Heart right ventricle (tissue), 16 donors: ENCODE data around the gene DOCK4. TPM values are rescaled to one million over a fixed set of nuclear protein-coding genes. Genes with fewer than 3 reads are reported as not detected.
A peak's percentile ranks its signal among the peaks of the same experiment; 100 is the strongest.

ENCODE experiments used
- ATAC-seq, 8 donors: fragments of 200-7000 bp; cut with Tn5 transposase; one replicate each; pipeline ENCODE4 v1.9.1; 2020; ENCODE audit warnings: mild to moderate bottlenecking in 8 of 8, moderate library complexity in 8 of 8, moderate number of reproducible peaks in 1 of 8
- DNase-seq, 2 donors: peaks; one replicate each; pipeline ENCODE4 v3.0.0-alpha.2; 2020
- H3K27ac ChIP-seq, 10 donors: fragments of 200-600 bp; sonication (generic) in 2 of 10; one replicate each; pipeline versions ENCODE4 v1.5.0 to v1.8.0; 2020 to 2022; ENCODE audit warnings: mild to moderate bottlenecking in 3 of 10
- H3K27me3 ChIP-seq, 7 donors: fragments of 200-600 bp; one replicate each; pipeline ENCODE4 v1.8.0; 2021 to 2022; ENCODE audit warnings: mild to moderate bottlenecking in 2 of 7
- H3K36me3 ChIP-seq, 9 donors: fragments of 200-600 bp; sonication (generic) in 1 of 9; one replicate each; pipeline versions ENCODE4 v1.5.0 to v1.8.0; 2020 to 2022; ENCODE audit warnings: mild to moderate bottlenecking in 2 of 9
- H3K4me1 ChIP-seq, 9 donors: fragments of 200-600 bp; sonication (generic) in 1 of 9; one replicate each; pipeline versions ENCODE4 v1.5.0 to v1.8.0; 2020 to 2022; ENCODE audit warnings: mild to moderate bottlenecking in 4 of 9
- H3K4me3 ChIP-seq, 10 donors: fragments of 200-600 bp; sonication (generic) in 2 of 10; one replicate each; pipeline versions ENCODE4 v1.5.0 to v1.8.0; 2020 to 2022; ENCODE audit warnings: mild to moderate bottlenecking in 7 of 10, moderate library complexity in 2 of 10
- H3K9me3 ChIP-seq, 11 donors: fragments of 200-600 bp in 10 of 11; sonication (generic) in 2 of 11; one replicate each; pipeline versions ENCODE4 v1.5.0 to v1.8.0; 2013 to 2022; ENCODE audit warnings: mild to moderate bottlenecking in 2 of 11, control low read depth in 1 of 11, moderate library complexity in 1 of 11
- WGBS, 2 donors: extraction: QIAGEN DNeasy Blood & Tissue Kit; methylation state at CpG; one replicate each; pipeline ENCODE4 v1.1.7; 2013; ENCODE audit warnings: inconsistent platforms in 1 of 2; 5-methylcytosine and 5-hydroxymethylcytosine counted together
- intact Hi-C, 10 donors: fragments of 100-400 bp; cut with DNase I; formaldehyde crosslinking; loops; one replicate each; pipeline versions ENCODE4 v1.11.1 to v1.14.2; 2022
- polyA plus RNA-seq, 2 donors: library from polyadenylated mRNA; stranded (reverse); fragments of 200-250 nt; gene quantifications; one replicate each; pipeline ENCODE4 v1.2.3, GENCODE V29; 2013
- total RNA-seq, 10 donors: library from RNA; stranded (reverse); fragmentation: NEBNext Ultra II Directional in 3 of 10; extraction: Animal tissue kit (Norgen Biotek cat#: 25700) in 3 of 10; gene quantifications; one replicate each; pipeline versions ENCODE4 v1.2.1 to v1.2.4, GENCODE V29; 2021 to 2023
- TF ChIP-seq, protein P1 (sequence below), 9 donors: fragments of 200-600 bp; sonication (generic) in 2 of 9; IDR thresholded peaks; one replicate each; pipeline versions ENCODE4 v1.5.0 to v1.8.0; 2021 to 2022; ENCODE audit warnings: antibody characterized with exemption in 9 of 9, mild to moderate bottlenecking in 5 of 9, moderate library complexity in 1 of 9
- donor health status: Arrhythmogenic right ventricular cardiomyopathy.
- donor health status: ischemic (EF 13 %, LVEDD 7.1; RV severe dilation, severe dysfunction).
- donor health status: healthy with polysubstance abuse.
- donor health status: DM: no; HTN: yes; CAD: no.
- donor health status: DM: no; HTN: no; CAD: no.
- donor health status: ischemic (EF 25% LVEDD 6.9; RV normal size, moderate dysfunction).
- donor health status: ischemic (EF 25% LVEDD 5.7; RV mildly dilated, moderate dysfunction).
- donor health status: healthy.
- donor health status: DM: yes; HTN: yes; CAD: no.
- donor health status: Ischemic cardiomyopathy.
- donor health status: ischemic (EF 35%, LVEDD 5.7; RV mildly dilated, moderate dysfunction).
- donor health status: nonischemic (EF 11% LVEDD 7.7; RV severe dilation, severe dysfunction).
- donor health status: DM: yes; HTN: yes; CAD: no.
- donor health status: PGD.
- donor health status: ischemic (EF 29% LVEDD 5.4; RV normal size, mild dysfunction).
- donor health status: nonischemic (EF 23%, LVEDD 6.1; RV moderate dilation, normal function).

DOCK4 gene
- total and polyA plus RNA-seq, 12 donors, result 2.6 to 26.8 (median 14.7) TPM

DNA sequence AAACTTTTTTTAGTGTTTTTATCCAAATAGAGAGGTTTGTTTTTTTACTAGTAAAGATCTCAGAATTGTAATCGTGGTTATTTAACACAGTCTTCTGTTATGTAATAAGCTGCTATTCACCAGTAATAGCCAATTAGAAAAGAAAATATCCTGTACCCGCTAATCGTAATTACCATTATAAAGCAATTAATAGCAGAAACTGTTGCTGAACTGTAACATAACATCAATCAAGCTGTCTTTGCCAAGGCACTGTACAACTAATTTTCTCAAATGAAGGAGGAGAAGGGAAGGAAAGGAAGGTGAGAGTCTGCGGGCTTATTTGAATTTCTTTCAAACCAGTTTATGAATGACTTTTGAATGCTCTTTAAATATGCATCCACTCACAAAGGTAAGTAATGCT, 9.6 kb upstream of the DOCK4 start:
- Histone ChIP-seq H3K4me1 (peaks cover 0 to 48% (median 14%) of the 10 kb centered on the region in 9 donors), H3K36me3 (no peaks in the 10 kb centered on the region), H3K27ac (no peak overlapping the region), H3K27me3 (no peaks in the 10 kb centered on the region), H3K4me3 (no peak overlapping the region), H3K9me3 (no peaks in the 10 kb centered on the region)
- 88 to 91% methylated on average over 4 of the region's 4 CpGs for whole genome bisulfite sequencing, 2 donors
- no peak for DNase-seq
- ATAC-seq, result no peak
- TF ChIP-seq, protein P1, sequence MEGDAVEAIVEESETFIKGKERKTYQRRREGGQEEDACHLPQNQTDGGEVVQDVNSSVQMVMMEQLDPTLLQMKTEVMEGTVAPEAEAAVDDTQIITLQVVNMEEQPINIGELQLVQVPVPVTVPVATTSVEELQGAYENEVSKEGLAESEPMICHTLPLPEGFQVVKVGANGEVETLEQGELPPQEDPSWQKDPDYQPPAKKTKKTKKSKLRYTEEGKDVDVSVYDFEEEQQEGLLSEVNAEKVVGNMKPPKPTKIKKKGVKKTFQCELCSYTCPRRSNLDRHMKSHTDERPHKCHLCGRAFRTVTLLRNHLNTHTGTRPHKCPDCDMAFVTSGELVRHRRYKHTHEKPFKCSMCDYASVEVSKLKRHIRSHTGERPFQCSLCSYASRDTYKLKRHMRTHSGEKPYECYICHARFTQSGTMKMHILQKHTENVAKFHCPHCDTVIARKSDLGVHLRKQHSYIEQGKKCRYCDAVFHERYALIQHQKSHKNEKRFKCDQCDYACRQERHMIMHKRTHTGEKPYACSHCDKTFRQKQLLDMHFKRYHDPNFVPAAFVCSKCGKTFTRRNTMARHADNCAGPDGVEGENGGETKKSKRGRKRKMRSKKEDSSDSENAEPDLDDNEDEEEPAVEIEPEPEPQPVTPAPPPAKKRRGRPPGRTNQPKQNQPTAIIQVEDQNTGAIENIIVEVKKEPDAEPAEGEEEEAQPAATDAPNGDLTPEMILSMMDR (IDR thresholded peaks at IDR 0.05), result no peak
- intact Hi-C loops, result no loop called here

DNA sequence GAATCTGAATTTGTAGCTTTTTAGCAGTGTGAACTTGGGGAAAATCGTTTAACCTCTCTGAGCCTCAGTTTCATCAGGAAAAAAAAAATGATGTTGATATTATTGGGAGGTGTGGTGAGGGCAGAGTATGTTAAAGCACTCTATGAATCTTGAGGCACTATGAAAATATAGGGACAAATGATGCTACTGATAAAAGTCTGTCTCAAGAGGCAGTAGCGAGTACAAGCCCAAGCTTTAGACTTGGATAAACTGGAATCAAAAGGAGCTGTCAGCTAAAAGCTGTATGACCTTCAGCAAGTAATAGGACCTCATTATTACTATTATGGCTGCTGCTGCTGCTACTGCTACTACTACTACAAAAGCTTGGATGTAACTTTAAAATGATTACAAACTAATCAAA, 8.7 kb upstream of the DOCK4 start:
- WGBS, 2 donors, result 67 to 85% methylated on average over 2 of the region's 2 CpGs
- Histone ChIP-seq H3K9me3 (no peaks in the 10 kb centered on the region), H3K4me1 (peaks cover 0 to 50% (median 14%) of the 10 kb centered on the region in 9 donors), H3K4me3 (no peak overlapping the region), H3K36me3 (no peaks in the 10 kb centered on the region), H3K27me3 (no peaks in the 10 kb centered on the region), H3K27ac (no peak overlapping the region)
- intact Hi-C loops, result no loop called here
- DNase-seq, result no peak
- ATAC-seq, result no peak
- TF ChIP-seq, protein P1 (IDR thresholded peaks at IDR 0.05), result no peak

DNA sequence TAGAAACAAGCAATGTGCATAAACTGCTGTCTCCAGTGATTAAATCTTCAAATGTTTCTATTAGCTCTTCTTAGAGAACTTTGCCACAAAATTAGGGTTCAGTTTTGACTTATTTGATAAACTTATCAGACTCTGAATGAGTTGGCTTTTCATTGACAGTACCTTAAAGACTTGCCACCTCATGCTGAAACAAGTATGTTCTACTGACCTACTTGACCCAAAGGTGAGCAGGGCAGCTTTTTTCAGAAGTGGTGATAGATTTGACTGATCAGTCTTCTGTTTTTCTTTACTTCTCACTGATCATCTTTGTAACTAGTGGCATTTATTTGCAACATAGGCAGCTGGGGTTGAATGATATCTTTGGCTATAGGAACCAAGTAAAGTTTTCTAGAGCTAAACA, 8.1 kb upstream of the DOCK4 start:
- intact Hi-C loops, result no loop called here
- ATAC-seq, result no peak
- DNase-seq, result no peak
- H3K27me3 ChIP-seq, result no peaks in the 10 kb centered on the region
- TF ChIP-seq, protein P1 (IDR thresholded peaks at IDR 0.05), result no peak
- H3K4me3 ChIP-seq, result no peak overlapping the region
- peaks cover 0 to 50% (median 14%) of the 10 kb centered on the region in 9 donors for H3K4me1 ChIP-seq
- H3K27ac ChIP-seq, result peak overlapping the region in 1 of 10 donors; percentile 43
- no peaks in the 10 kb centered on the region for H3K9me3 ChIP-seq
- no peaks in the 10 kb centered on the region for H3K36me3 ChIP-seq

DNA sequence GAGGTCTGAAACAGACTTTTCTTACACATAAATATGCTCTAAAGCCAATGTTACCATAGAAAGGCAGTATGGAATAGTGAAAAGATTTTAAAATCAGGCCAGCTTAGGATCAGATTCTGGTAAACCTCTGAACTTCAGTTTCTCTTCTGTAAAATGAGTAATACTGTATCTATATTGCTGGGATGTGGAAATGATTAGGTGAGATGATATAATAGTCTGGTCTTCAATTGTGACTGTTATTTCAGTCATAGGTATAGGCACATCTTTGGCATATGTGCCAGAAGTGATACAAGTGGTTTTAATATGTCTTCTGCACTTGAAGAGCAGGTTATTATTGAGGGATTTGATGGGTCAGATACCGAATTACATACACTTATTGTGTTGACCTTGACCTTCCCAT, 7.5 kb upstream of the DOCK4 start:
- H3K36me3 ChIP-seq, result no peaks in the 10 kb centered on the region
- H3K4me1 ChIP-seq, result peaks cover 0 to 50% (median 14%) of the 10 kb centered on the region in 9 donors
- no peaks in the 10 kb centered on the region for H3K27me3 ChIP-seq
- ATAC-seq, result no peak
- WGBS, 2 donors, result 59 to 70% methylated on average over 1 of the region's 1 CpG
- no peaks in the 10 kb centered on the region for H3K9me3 ChIP-seq
- DNase-seq, result no peak
- peak overlapping the region in 1 of 10 donors; percentile 43 for H3K27ac ChIP-seq
- intact Hi-C loops, result no loop called here
- TF ChIP-seq, protein P1 (IDR thresholded peaks at IDR 0.05), result no peak
- no peak overlapping the region for H3K4me3 ChIP-seq
